A172 (cell line): ENCODE data around the gene OPN4. TPM values are rescaled to one million over a fixed set of nuclear protein-coding genes. Genes with fewer than 3 reads are reported as not detected.

Source experiments
- total RNA-seq: library from RNA; depleted of rRNA; stranded (reverse); fragments of >200 nt; shearing (Covaris generic); gene quantifications from 2 replicates; pipeline ENCODE4 v1.2.3, GENCODE V29; 2014; rRNA removed

The OPN4 gene
- total RNA-seq, 1 experiment from 2014 or later = not detected

Other genes starting within 250 kb of the OPN4 start
- gene WAPL, start 132.8 kb upstream of the OPN4 start, total RNA-seq = 44.2 and 53.0 TPM in 2 replicates
- 0.10 and 0.31 TPM in 2 replicates for gene LDB3, start 14.0 kb downstream of the OPN4 start, total RNA-seq
- 50.1 and 57.2 TPM in 2 replicates for gene BMPR1A, start 102.1 kb downstream of the OPN4 start, total RNA-seq